Smooth muscle cell (in vitro differentiated cells): ENCODE data around the gene ANKRD30A. TPM values are rescaled to one million over a fixed set of nuclear protein-coding genes. Genes with fewer than 3 reads are reported as not detected.
"Not testable (repeated sequence)": the region's sequence is repeated elsewhere in the genome, so short reads cannot be mapped to it uniquely, and the experiment has no call there.

ENCODE experiments used
- DNase-seq: peaks from one replicate; lab custom pipeline; 2025; ENCODE audit not compliant: unreplicated experiment; lab: John Stamatoyannopoulos, UW
- H2AFZ ChIP-seq: fragments of 200-600 bp; sonication (generic); 2 replicates; pipeline ENCODE4 v1.6.0; 2016; ENCODE audit warnings: antibody characterized with exemption, low read depth, mild to moderate bottlenecking
- H3F3A ChIP-seq: fragments of 200-600 bp; sonication (generic); 2 replicates; pipeline ENCODE4 v1.6.0; 2017; ENCODE audit warnings: antibody characterized with exemption, low read depth
- H3K27ac ChIP-seq: fragments of 200-600 bp; sonication (generic); 2 replicates; pipeline ENCODE4 v1.5.1; 2016; ENCODE audit warnings: low read depth, mild to moderate bottlenecking
- H3K27me3 ChIP-seq: fragments of 200-600 bp; sonication (generic); 2 replicates; pipeline ENCODE4 v1.6.1; 2016; ENCODE audit warnings: low read depth, mild to moderate bottlenecking
- H3K36me3 ChIP-seq: fragments of 200-600 bp; sonication (generic); 2 replicates; pipeline ENCODE4 v1.5.1; 2016; ENCODE audit warnings: low read depth
- H3K4me1 ChIP-seq: fragments of 200-600 bp; sonication (generic); 2 replicates; pipeline ENCODE4 v1.5.1; 2016; ENCODE audit warnings: low read depth
- H3K4me2 ChIP-seq: fragments of 200-600 bp; sonication (generic); 2 replicates; pipeline ENCODE4 v1.6.0; 2016; ENCODE audit warnings: mild to moderate bottlenecking
- H3K4me3 ChIP-seq: fragments of 200-600 bp; sonication (generic); 2 replicates; pipeline ENCODE4 v1.5.1; 2016; ENCODE audit warnings: mild to moderate bottlenecking
- H3K79me2 ChIP-seq: fragments of 200-600 bp; sonication (generic); 2 replicates; pipeline ENCODE4 v1.6.0; 2016; ENCODE audit warnings: low read depth, mild to moderate bottlenecking
- H3K9ac ChIP-seq: fragments of 200-600 bp; sonication (generic); 2 replicates; pipeline ENCODE4 v1.6.0; 2016; ENCODE audit warnings: low read depth
- H3K9me3 ChIP-seq: fragments of 200-600 bp; sonication (generic); replicated peaks from 2 replicates; pipeline ENCODE4 v1.5.1; 2016; ENCODE audit warnings: low read depth
- H4K20me1 ChIP-seq: fragments of 200-600 bp; sonication (generic); 2 replicates; pipeline ENCODE4 v1.6.0; 2016; ENCODE audit warnings: low read depth
- CTCF ChIP-seq: fragments of 200-600 bp; sonication (generic); IDR thresholded peaks from 2 replicates; pipeline ENCODE4 v1.5.1; 2017; ENCODE audit warnings: borderline replicate concordance, mild to moderate bottlenecking, antibody characterized with exemption; ENCODE audit not compliant: insufficient read depth, poor library complexity, severe bottlenecking
- WGBS: methylation state at CpG from one replicate; pipeline ENCODE4 v1.1.7; 2016; ENCODE audit warnings: low lambda C conversion rate; 5-methylcytosine and 5-hydroxymethylcytosine counted together
- polyA plus RNA-seq: library from polyadenylated mRNA; unstranded; fragments of >200 nt; fragmentation: Nextera tagmentation; extraction: Ambion mirVana; gene quantifications from 2 replicates; pipeline ENCODE4 v1.2.1, GENCODE V29; 2016
- total RNA-seq: library from RNA; depleted of rRNA; stranded (reverse); fragments of >200 nt; gene quantifications from 2 replicates; pipeline ENCODE4 v1.2.3, GENCODE V29; 2014

The ANKRD30A gene
- total and polyA plus RNA-seq, 2 experiments from 2014 or later: not detected

GRCh38 chr10:37381271-37381670 is 255.9 kb downstream of the ANKRD30A start:
- no peak overlapping the region for H3K4me3 ChIP-seq
- no peaks in the 10 kb centered on the region for H3K27me3 ChIP-seq
- no peak overlapping the region for H3K9ac ChIP-seq
- H3K4me2 ChIP-seq: no peak overlapping the region
- H3K79me2 ChIP-seq: no peaks in the 10 kb centered on the region
- H3K36me3 ChIP-seq: no peaks in the 10 kb centered on the region
- no peak overlapping the region for H3K27ac ChIP-seq
- no peak overlapping the region for H2AFZ ChIP-seq
- no peaks in the 10 kb centered on the region for H3K9me3 ChIP-seq
- no peak for DNase-seq
- H3K4me1 ChIP-seq: no peaks in the 10 kb centered on the region
- 69% methylated on average over 3 of the region's 3 CpGs for WGBS
- no peaks in the 10 kb centered on the region for H4K20me1 ChIP-seq
- TF ChIP-seq CTCF: no peak
- H3F3A ChIP-seq: no peaks in the 10 kb centered on the region

- H3K79me2 ChIP-seq: no peaks in the 10 kb centered on the region
- no peak overlapping the region for H3K9ac ChIP-seq
- H3F3A ChIP-seq: no peaks in the 10 kb centered on the region
- no peaks in the 10 kb centered on the region for H3K9me3 ChIP-seq
- no peak for DNase-seq
- H2AFZ ChIP-seq: no peak overlapping the region
- no peaks in the 10 kb centered on the region for H3K4me1 ChIP-seq
- H3K36me3 ChIP-seq: no peaks in the 10 kb centered on the region
- TF ChIP-seq CTCF: no peak
- H4K20me1 ChIP-seq: no peaks in the 10 kb centered on the region
- H3K4me3 ChIP-seq: no peak overlapping the region
- H3K27ac ChIP-seq: no peak overlapping the region
- H3K4me2 ChIP-seq: no peak overlapping the region
- WGBS: 85% methylated on average over 4 of the region's 4 CpGs
- no peaks in the 10 kb centered on the region for H3K27me3 ChIP-seq
Measured at GRCh38 chr10:37384923-37385322, 259.5 kb downstream of the ANKRD30A start.

GRCh38 chr10:37390926-37391325 is 265.5 kb downstream of the ANKRD30A start:
- H2AFZ ChIP-seq: no peak overlapping the region
- H3K79me2 ChIP-seq: no peaks in the 10 kb centered on the region
- WGBS: 67% methylated on average over 3 of the region's 3 CpGs
- H3K4me1 ChIP-seq: no peaks in the 10 kb centered on the region
- no peak for DNase-seq
- H3K27me3 ChIP-seq: no peaks in the 10 kb centered on the region
- H3K4me3 ChIP-seq: no peak overlapping the region
- no peak for TF ChIP-seq CTCF
- H3K9me3 ChIP-seq: peaks cover 7% of the 10 kb centered on the region
- no peaks in the 10 kb centered on the region for H3F3A ChIP-seq
- no peak overlapping the region for H3K27ac ChIP-seq
- no peak overlapping the region for H3K9ac ChIP-seq
- H3K4me2 ChIP-seq: no peak overlapping the region
- H3K36me3 ChIP-seq: no peaks in the 10 kb centered on the region
- H4K20me1 ChIP-seq: no peaks in the 10 kb centered on the region

DNA sequence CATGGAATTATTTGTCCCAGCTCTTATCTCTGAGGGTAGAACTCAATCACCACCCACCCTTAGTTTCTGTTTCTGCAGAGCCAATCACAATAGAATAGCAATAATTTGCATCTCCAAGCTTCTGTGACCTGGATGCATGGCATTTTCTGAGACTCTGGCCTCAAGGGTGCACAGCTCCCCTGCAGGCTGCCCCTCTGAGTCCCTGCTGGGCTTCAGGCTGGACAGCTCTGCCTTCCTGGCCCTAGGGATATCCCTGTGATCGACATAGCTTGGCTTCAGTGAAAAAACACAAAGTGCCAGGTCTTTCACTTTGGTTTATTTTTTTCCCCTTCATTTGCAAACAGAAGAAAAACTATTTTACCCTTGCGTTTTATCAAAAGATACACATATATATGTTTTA is 275.4 kb downstream of the ANKRD30A start:
- H4K20me1 ChIP-seq, H3K4me2 ChIP-seq, H3K27ac ChIP-seq, H2AFZ ChIP-seq, H3F3A ChIP-seq, H3K4me1 ChIP-seq, H3K4me3 ChIP-seq, H3K9ac ChIP-seq, H3K79me2 ChIP-seq, H3K36me3 ChIP-seq, H3K27me3 ChIP-seq, DNase-seq: not testable (repeated sequence)
- WGBS: 55% methylated on average over 2 of the region's 2 CpGs
- peaks cover 15% of the 10 kb centered on the region for H3K9me3 ChIP-seq
